A673 (cell line): ENCODE results near the gene PACSIN2. TPM values are rescaled to one million over a fixed set of nuclear protein-coding genes. Genes with fewer than 3 reads are reported as not detected.

Experiments
- BruUV-seq: library from RNA; stranded (reverse); fragments of 400-500 nt; replicated peaks from 2 replicates; lab custom pipeline; 2021; lab: Mats Ljungman, UMichigan
- CTCF ChIA-PET: fragments of 300-600 bp; sonication (Branson Sonifier 250); formaldehyde crosslinking; loops from one replicate; lab custom pipeline; 2022; ENCODE audit warnings: antibody characterized with exemption; lab: Charles Lee
- POLR2A ChIA-PET: fragments of 300-600 bp; sonication (Branson Sonifier 250); formaldehyde crosslinking; loops from one replicate; lab custom pipeline; 2022; ENCODE audit warnings: antibody characterized with exemption; ENCODE audit not compliant: low non-redundant PET; lab: Charles Lee
- DNase-seq: peaks from one replicate; pipeline ENCODE4 v3.0.0-alpha.2; 2015; ENCODE audit warnings: low spot score
- H3K27ac ChIP-seq: fragments of 200-600 bp; sonication (generic); 2 replicates; pipeline ENCODE4 v1.5.1; 2016; ENCODE audit warnings: mixed run types, low read depth, mild to moderate bottlenecking, mixed read lengths, antibody characterized with exemption, low read length; ENCODE audit not compliant: poor library complexity, severe bottlenecking
- H3K27me3 ChIP-seq: fragments of 200-600 bp; sonication (generic); replicated peaks from 2 replicates; pipeline ENCODE4 v1.6.1; 2017; ENCODE audit warnings: mixed run types, low read depth, mild to moderate bottlenecking, mixed read lengths, antibody characterized with exemption, low read length; ENCODE audit not compliant: insufficient read depth, poor library complexity
- H3K36me3 ChIP-seq: fragments of 200-600 bp; sonication (generic); 2 replicates; pipeline ENCODE4 v1.6.1; 2016; ENCODE audit warnings: mixed run types, mild to moderate bottlenecking, mixed read lengths, antibody characterized with exemption, low read length; ENCODE audit not compliant: insufficient read depth, poor library complexity, severe bottlenecking
- H3K4me1 ChIP-seq: fragments of 200-600 bp; sonication (generic); 2 replicates; pipeline ENCODE4 v1.6.1; 2017; ENCODE audit warnings: mixed run types, mild to moderate bottlenecking, mixed read lengths, antibody characterized with exemption, low read length; ENCODE audit not compliant: insufficient read depth, poor library complexity, severe bottlenecking
- H3K4me3 ChIP-seq: fragments of 200-600 bp; sonication (generic); 2 replicates; pipeline ENCODE4 v1.5.1; 2016; ENCODE audit warnings: low read depth, mixed run types, mild to moderate bottlenecking, mixed read lengths, low read length; ENCODE audit not compliant: poor library complexity, severe bottlenecking
- H3K9me3 ChIP-seq: fragments of 200-600 bp; sonication (generic); 2 replicates; pipeline ENCODE4 v1.6.1; 2016; ENCODE audit warnings: mixed run types, low read depth, mild to moderate bottlenecking, mixed read lengths, antibody characterized with exemption, low read length; ENCODE audit not compliant: poor library complexity, severe bottlenecking
- EZH2 ChIP-seq: fragments of 200-600 bp; sonication (generic); IDR thresholded peaks from 2 replicates; pipeline ENCODE4 v1.6.1; 2017; ENCODE audit warnings: borderline replicate concordance, low read depth, mild to moderate bottlenecking, mixed read lengths, antibody characterized with exemption, low read length; ENCODE audit not compliant: poor library complexity, severe bottlenecking
- intact Hi-C: fragments of 100-400 bp; cut with micrococcal nuclease; formaldehyde crosslinking; loops from one replicate; pipeline ENCODE4 v1.10.0; 2022; ENCODE audit not compliant: unreplicated experiment
- total RNA-seq: library from RNA; stranded (reverse); gene quantifications from 2 replicates; pipeline ENCODE4 v1.2.3, GENCODE V29; 2021
- TF ChIP-seq, protein P1 (sequence below): fragments of 300-800, 200-600 bp; sonication (generic); conservative IDR thresholded peaks from 2 replicates; pipeline ENCODE4 v1.5.1; 2017; ENCODE audit warnings: low read depth, mild to moderate bottlenecking, antibody characterized with exemption, low read length, moderate library complexity, mixed read lengths

The PACSIN2 gene
- total RNA-seq, 1 experiment from 2014 or later, result 51.8 TPM

DNA sequence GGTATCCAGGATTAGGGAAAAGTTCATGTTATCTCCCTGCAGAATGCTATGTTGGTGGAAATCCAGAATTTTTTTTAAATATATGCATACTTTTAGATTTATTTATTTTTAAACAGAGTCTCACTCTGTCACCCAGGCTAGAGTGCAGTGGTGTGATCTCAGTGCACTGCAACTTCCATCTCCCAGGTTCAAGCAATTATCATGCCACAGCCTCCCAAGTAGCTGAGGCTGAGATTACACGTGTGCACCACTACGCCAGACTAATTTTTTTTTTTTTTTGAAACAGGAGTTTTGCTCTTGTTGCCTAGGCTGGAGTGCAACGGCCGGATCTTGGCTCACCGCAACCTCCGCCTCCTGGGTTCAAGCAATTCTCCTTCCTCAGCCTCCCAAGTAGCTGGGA is 2.6 kb downstream of the PACSIN2 start:
- no TSS peak for BruUV-seq

GRCh38 chr22:43011079-43011478 is 3.9 kb downstream of the PACSIN2 start:
- BruUV-seq, result no TSS peak
- ChIA-PET POLR2A (no interaction called here), CTCF (no interaction called here)
- H3K27me3 ChIP-seq, result no peaks in the 10 kb centered on the region
- no peak overlapping the region for H3K4me3 ChIP-seq
- H3K4me1 ChIP-seq, result peaks cover 10% of the 10 kb centered on the region
- no peak overlapping the region for H3K27ac ChIP-seq
- DNase-seq, result no peak
- TF ChIP-seq, protein P1, sequence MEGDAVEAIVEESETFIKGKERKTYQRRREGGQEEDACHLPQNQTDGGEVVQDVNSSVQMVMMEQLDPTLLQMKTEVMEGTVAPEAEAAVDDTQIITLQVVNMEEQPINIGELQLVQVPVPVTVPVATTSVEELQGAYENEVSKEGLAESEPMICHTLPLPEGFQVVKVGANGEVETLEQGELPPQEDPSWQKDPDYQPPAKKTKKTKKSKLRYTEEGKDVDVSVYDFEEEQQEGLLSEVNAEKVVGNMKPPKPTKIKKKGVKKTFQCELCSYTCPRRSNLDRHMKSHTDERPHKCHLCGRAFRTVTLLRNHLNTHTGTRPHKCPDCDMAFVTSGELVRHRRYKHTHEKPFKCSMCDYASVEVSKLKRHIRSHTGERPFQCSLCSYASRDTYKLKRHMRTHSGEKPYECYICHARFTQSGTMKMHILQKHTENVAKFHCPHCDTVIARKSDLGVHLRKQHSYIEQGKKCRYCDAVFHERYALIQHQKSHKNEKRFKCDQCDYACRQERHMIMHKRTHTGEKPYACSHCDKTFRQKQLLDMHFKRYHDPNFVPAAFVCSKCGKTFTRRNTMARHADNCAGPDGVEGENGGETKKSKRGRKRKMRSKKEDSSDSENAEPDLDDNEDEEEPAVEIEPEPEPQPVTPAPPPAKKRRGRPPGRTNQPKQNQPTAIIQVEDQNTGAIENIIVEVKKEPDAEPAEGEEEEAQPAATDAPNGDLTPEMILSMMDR, result no peak
- H3K36me3 ChIP-seq, result no peaks in the 10 kb centered on the region
- H3K9me3 ChIP-seq, result no peaks in the 10 kb centered on the region
- intact Hi-C loops, result no loop called here

More for the DNA sequence above, 2.6 kb downstream of the PACSIN2 start:
- Histone ChIP-seq H3K27me3 (no peaks in the 10 kb centered on the region), H3K4me3 (no peak overlapping the region), H3K27ac (no peak overlapping the region), H3K9me3 (no peaks in the 10 kb centered on the region), H3K4me1 (peaks cover 10% of the 10 kb centered on the region), H3K36me3 (no peaks in the 10 kb centered on the region)
- no peak for DNase-seq
- TF ChIP-seq EZH2, result no peak
- TF ChIP-seq, protein P1, result no peak
- ChIA-PET CTCF (interaction anchor here (0.6 kb wide), 1 partner anchor 98 kb away, joined by 3 read pairs; no protein-coding TSS in a partner anchor), POLR2A (interaction anchor here (0.6 kb wide), 1 partner anchor 15 kb away, joined by 3 read pairs; no protein-coding TSS in a partner anchor)
- intact Hi-C loops, result no loop called here

DNA sequence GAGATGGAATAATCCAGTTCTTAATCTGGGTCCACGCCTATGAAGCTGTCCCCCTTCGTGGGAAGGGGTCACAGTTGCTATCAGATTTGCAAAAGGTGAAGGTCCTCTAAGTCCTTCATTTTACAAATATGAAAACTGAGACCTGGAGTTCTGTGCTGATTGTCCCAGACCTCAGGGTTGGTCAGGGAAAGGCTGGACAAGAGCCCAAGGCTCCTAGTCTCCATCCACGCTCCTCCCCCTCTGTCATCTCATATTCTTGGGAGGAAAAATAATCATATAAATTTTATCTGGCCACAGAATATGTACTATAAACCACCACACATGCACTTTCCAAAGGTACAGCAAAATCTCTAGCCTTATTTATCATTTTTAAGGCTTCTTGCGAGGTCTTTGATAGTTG is 5.5 kb downstream of the PACSIN2 start:
- no peaks in the 10 kb centered on the region for H3K27me3 ChIP-seq
- no peak overlapping the region for H3K4me3 ChIP-seq
- ChIA-PET POLR2A (no interaction called here), CTCF (no interaction called here)
- H3K36me3 ChIP-seq, result no peaks in the 10 kb centered on the region
- no TSS peak for BruUV-seq
- TF ChIP-seq, protein P1, result no peak
- TF ChIP-seq EZH2, result no peak
- DNase-seq, result no peak
- no peaks in the 10 kb centered on the region for H3K9me3 ChIP-seq
- peaks cover 13% of the 10 kb centered on the region for H3K4me1 ChIP-seq
- no peak overlapping the region for H3K27ac ChIP-seq
- intact Hi-C loops, result no loop called here
